ENCODE data around the gene SMIM35.
"Not testable (repeated sequence)": the region's sequence is repeated elsewhere in the genome, so short reads cannot be mapped to it uniquely, and the experiment has no call there.

SMIM35 gene

GRCh38 chr11:118080296-118080695 is 6.5 kb downstream of the SMIM35 start:
- DNase-seq (ENCODE audit: low read depth in 2 of 2) = no peak

DNA sequence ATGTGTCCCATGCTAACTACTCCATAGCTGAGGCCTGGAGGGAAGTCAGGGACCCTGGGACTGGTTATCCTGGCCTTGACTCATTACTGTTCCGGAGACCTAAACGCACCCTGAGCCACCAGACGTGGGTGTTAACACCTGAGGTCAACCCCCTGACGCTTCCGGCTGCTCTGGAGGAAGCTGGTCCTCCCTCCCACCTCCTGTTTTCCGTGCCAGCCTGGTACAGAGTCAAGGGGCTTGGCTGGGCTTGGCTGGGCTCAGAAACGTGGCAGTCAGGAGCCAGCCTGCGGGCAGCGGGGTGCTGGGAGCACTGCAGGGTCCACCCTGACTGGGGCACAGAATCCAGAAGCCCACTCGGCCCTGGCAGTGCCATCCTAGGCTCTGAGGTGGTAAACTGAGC is 7.3 kb downstream of the SMIM35 start:
- DNase-seq (ENCODE audit: low read depth in 2 of 2) = no peak

GRCh38 chr11:118078911-118079411 is 7.8 kb downstream of the SMIM35 start:
- DNase-seq (ENCODE audit: low read depth in 2 of 2) = no peak

GRCh38 chr11:118076754-118077281 is 9.9 kb downstream of the SMIM35 start, which contains the start of gene TMPRSS4:
Gene TMPRSS4 (plus strand): TSS chr11:118077078. CDS start chr11:118077303, 225 bp downstream.
- DNase-seq (ENCODE audit: low read depth in 2 of 2) = no peak

- no peak for DNase-seq (ENCODE audit: low read depth in 2 of 2)
Observed at GRCh38 chr11:118074785-118075184, 12.0 kb downstream of the SMIM35 start.

GRCh38 chr11:118074091-118074685 is 12.6 kb downstream of the SMIM35 start:
- no peak for DNase-seq (ENCODE audit: low read depth in 2 of 2)

- DNase-seq (ENCODE audit: low read depth in 2 of 2) = no peak
Observed at GRCh38 chr11:118073554-118073953, 13.2 kb downstream of the SMIM35 start.

DNA sequence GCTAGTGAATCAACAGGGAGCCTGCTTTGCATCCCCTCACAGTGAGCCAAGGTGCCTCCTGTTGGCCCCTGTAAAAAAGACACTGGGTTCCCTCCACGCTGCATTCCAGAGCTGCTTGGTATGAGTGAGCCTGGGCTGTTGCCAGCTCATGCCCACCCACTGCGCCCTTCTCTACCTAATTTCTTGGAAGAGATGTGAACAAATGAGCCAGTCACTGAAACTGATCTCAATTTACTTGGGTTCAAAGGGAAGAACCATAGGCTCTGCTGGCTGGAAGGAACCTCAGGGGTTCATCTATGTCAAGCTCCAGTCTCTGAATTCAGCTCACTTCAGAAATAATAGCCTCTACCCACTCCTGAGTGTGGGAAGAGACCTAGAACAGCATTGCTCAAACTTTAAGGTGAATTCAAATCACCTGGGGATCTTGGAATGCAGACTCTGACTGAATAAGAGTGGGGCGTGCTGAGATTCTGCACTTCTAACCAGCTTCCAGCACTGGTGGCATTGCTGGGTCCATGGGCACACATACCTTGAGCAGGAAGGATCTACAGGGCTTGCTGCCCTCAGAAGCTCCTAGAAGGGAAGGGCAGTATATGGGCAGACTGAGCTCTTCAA is 15.2 kb downstream of the SMIM35 start:
- no peak for DNase-seq (ENCODE audit: low read depth in 2 of 2)

DNA sequence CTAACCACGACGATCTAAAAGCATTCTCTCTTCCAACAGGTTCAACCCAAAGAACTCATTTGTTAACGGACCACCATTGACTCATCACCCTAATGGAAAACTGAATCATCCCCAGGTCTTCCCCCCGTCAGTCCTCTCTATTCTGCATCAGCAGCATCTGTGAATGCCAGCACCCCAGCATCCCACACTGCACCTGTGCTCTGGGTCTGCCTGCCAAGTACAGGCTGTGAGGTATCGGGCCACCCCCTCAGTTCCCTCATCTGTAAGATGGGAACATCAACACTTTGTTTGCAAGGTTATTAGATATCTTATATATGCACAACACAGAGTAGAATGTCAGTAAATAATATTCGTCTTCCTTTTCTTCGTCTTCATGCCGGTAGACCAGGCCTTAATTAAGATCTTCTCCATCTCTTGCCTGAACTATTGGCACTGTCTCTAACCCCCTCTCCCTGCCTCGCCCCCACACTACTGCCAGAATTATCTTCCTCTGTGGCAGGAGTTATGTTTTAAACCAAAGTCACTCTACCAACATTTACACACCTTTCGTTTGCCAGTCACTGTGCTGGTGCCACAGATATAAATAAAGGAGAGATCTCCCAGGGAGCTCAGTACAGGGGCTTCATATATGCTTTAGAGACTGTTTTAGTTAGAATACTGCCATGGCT is 17.7 kb downstream of the SMIM35 start:
- DNase-seq (ENCODE audit: low read depth in 2 of 2) = no peak

GRCh38 chr11:118068206-118068944 is 18.4 kb downstream of the SMIM35 start:
- DNase-seq (ENCODE audit: low read depth in 2 of 2) = no peak

DNA sequence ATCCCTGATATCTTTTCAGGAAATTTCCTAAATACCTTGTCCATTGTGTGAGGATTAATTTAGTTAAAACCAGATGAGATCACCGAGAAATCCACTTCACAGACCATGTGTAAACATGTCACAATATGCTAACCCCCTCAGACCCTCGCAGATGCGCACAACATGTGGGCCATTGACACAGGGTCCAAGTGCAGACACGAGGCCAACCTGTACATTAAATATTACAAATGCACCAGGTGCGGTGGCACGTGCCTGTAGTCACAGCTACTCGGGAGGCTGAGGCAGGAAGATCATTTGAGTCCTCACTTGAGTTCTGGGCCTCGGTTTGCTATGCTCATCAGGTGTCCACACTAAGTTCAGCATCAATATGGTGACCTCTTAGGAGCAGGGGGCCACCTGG is 19.8 kb downstream of the SMIM35 start:
- DNase-seq (ENCODE audit: low read depth in 2 of 2) = no peak

GRCh38 chr11:118065384-118065783 is 21.4 kb downstream of the SMIM35 start:
- no peak for DNase-seq (ENCODE audit: low read depth in 2 of 2)

GRCh38 chr11:118064956-118065355 is 21.8 kb downstream of the SMIM35 start:
- no peak for DNase-seq (ENCODE audit: low read depth in 2 of 2)

DNA sequence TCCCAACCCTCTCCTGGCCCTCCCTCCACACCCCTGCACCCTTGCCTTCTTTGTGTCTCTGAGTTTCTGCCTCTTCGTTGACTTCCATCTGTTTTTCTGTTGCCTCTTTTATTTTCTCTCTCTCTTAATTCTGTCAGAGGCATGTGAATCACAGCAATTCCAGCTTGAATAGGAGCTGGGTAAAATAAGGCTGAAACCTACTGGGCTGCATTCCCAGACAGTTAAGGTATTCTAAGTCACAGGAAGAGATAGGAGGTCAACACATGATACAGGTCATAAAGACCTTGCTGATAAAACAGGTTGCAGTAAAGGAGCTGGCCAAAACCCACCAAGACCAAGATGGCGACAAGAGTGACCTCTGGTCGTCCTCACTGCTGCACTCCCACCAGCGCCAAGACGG is 24.1 kb downstream of the SMIM35 start:
- not testable (repeated sequence) for DNase-seq (ENCODE audit: low read depth in 2 of 2)

DNA sequence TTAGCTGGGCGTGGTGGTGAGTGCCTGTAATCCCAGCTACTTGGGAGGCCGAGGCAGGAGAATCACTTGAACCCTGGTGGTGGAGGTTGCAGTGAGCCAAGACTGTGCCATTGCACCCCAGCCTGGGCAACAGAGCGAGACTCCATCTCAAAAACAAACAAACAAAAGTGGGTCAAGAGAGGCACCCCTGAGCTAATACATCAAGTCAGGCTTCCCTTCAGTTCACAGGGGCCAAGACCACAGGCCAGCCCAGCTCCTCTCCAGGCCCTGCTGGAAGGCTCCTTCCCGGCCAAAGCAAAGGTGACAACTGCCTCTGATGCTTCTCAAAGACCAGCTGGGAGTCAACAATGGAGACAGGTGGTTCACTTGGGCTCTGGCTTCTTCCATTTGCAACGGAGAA is 24.6 kb downstream of the SMIM35 start:
- not testable (repeated sequence) for DNase-seq (ENCODE audit: low read depth in 2 of 2)

DNA sequence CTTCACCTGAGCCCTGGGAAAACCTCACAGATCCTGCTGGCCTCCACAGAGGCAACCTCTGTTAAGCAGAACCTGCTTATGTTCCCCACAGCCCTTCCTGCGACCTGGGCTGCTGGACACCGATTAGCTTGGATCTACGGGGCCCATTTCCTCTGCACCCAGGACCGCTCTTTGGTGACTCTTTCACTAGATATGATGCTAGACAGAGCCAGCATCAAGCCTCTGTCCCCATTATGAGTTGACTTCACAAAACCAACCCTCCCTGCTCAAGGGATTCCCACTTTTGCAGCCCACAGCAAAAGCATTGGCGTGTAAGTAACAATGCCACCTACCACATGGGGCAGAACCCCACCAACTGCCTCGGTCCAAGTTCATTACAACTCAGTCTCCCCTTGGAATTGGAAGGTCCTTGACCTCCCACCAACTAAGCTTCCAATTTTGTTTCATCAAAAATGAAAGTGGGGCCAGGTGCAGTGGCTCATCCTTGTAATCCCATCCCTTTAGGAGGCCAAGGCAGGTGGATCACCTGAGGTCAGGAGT is 25.1 kb downstream of the SMIM35 start:
- no peak for DNase-seq (ENCODE audit: low read depth in 2 of 2)

- no peak for DNase-seq (ENCODE audit: low read depth in 2 of 2)
Observed at GRCh38 chr11:118060869-118061268, 25.9 kb downstream of the SMIM35 start.

DNA sequence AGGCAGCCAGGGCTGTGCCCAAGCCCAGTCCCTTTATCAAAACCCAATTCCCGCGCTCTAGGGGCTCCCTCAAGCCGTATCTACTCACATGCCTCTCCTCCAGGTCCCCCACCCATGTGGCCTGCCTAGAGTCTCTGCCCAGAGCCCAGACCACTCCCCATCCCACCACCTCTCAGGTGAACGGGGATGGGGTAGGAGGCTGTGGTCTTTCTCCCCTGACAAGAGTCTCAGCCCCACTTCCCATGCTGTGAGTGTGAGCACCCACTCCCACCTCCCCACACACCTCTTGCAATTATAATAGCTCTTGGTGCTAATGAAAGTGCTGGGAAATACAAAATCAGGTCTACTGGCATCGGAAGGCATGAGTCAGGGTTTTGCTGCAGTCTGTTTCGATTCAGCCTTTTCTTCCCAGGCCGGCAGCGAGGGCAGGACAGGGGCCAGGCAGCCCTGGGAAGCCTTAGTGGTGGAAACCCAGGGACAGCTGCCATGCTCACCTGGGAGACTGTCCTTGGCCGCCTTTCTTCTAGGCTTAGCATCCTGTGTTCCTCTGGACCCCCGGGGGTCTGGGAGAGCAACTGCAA is 26.6 kb downstream of the SMIM35 start:
- no peak for DNase-seq (ENCODE audit: low read depth in 2 of 2)

DNA sequence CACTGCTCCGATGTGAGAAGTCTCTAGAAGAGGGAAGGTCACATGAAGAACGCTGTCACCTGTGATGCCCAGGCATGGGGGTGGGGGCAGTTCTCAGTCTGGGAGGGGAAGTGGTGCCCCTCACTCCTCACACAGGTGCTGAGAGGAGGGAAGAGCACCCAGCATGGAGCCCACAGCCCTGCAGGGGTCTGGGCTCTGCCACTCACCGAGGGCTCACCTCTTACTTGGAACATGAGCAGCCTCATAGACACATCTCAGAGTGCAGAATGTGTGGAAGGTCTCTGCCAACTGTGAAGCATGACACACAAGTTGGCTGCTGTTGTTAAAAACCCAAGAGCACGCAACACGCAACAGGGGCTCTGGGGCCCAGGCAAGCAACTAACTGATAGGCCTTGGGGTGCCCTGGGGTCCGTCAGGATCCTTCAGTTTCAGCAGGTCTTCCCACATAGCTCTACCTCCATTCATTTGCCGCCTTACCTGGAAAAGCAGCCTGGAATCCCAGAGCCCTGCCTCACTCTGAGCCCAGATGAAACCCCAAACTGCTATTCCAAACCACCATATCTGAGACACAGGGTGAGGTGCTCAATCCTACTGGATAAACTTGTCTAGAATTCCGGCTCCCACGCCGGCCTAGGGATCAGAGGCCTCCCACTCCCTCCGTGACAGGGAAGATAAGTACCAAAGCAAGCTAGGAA is 27.4 kb downstream of the SMIM35 start:
- DNase-seq (ENCODE audit: low read depth in 2 of 2) = no peak

DNA sequence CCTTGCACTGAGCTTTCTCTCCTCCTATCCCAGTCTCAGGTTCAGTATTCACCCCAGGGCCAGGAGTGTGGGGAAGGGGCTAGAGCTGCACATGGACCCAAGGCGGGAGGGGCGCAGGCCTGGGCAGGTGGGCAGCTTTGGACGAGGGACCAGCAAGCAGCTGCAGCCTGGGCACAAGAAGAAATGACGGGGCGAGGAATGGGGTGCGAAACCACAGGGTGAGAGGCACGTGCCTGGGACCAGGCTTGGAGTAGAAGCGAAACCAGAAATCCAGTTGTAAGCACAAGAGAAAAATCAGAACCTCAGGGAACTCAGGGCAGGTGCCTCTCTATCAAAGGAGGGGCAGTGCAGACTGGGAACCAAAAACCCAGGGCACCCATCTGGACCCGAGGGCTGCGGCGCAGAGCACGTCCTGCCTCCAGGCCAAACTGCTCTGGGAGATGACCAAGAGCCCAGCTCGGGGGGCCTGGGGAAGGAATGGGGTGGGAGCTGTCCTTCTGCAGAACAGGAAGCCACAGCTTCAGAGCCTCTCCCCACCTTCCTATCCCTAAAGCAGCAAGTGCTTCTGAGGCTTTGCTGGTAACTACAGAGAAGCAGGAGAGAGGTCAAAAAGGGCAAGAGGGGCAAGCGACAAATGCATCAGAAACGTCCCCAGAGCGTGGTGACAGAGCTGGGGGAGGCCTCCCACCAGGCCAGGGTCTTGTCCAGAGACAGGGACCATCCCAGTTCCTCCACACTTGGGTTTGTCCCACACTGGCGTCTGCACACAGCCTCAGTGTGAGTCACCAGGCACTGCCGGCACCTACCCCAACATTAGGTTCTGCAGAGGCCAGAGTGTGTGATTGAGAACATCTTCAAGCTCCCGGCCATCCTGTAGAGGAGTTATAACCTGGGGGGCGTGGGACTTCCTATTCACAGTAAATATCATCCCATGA is 28.2 kb downstream of the SMIM35 start:
- DNase-seq (ENCODE audit: low read depth in 2 of 2) = no peak

All from activated CD4-positive, alpha-beta T cell treated with anti-CD3 and anti-CD28 coated beads for 24 hours (primary cell).